Karpas-422 (cell line): ENCODE measurements around the gene PREX1. TPM values are rescaled to one million over a fixed set of nuclear protein-coding genes. Genes with fewer than 3 reads are reported as not detected.

Source experiments
- DNase-seq: peaks from one replicate; pipeline ENCODE4 v3.0.0-alpha.2; 2015
- H2AFZ ChIP-seq: fragments of 200-600 bp; sonication (generic); 2 replicates; pipeline ENCODE4 v1.6.1; 2014; ENCODE audit warnings: antibody characterized with exemption, low read length, mixed read lengths
- H3K27ac ChIP-seq: fragments of 200-600 bp; sonication (generic); 2 replicates; pipeline ENCODE4 v1.5.1; 2014; ENCODE audit warnings: mild to moderate bottlenecking, low read length, moderate library complexity
- H3K27me3 ChIP-seq: fragments of 200-600 bp; sonication (generic); 2 replicates; pipeline ENCODE4 v1.6.1; 2014; ENCODE audit warnings: low read length, mixed read lengths
- H3K36me3 ChIP-seq: fragments of 200-600 bp; sonication (generic); 2 replicates; pipeline ENCODE4 v1.6.1; 2014; ENCODE audit warnings: low read length, mixed read lengths; ENCODE audit not compliant: insufficient read depth
- H3K4me1 ChIP-seq: fragments of 200-600 bp; sonication (generic); 2 replicates; pipeline ENCODE4 v1.6.1; 2014; ENCODE audit warnings: mild to moderate bottlenecking, low read length, mixed read lengths
- H3K4me2 ChIP-seq: fragments of 200-600 bp; sonication (generic); 2 replicates; pipeline ENCODE4 v1.6.1; 2014; ENCODE audit warnings: low read length, low read depth, mild to moderate bottlenecking; ENCODE audit not compliant: poor library complexity, severe bottlenecking
- H3K4me3 ChIP-seq: fragments of 200-600 bp; sonication (generic); 2 replicates; pipeline ENCODE4 v1.5.1; 2014; ENCODE audit warnings: mild to moderate bottlenecking, antibody characterized with exemption, low read length, mixed read lengths
- H3K79me2 ChIP-seq: fragments of 200-600 bp; sonication (generic); 2 replicates; pipeline ENCODE4 v1.6.1; 2014; ENCODE audit warnings: mild to moderate bottlenecking, low read length, mixed read lengths
- H3K9ac ChIP-seq: fragments of 200-600 bp; sonication (generic); 2 replicates; pipeline ENCODE4 v1.6.0; 2014; ENCODE audit warnings: low read length
- H3K9me2 ChIP-seq: fragments of 200-600 bp; sonication (generic), shearing (Covaris generic); replicated peaks from 2 replicates; pipeline ENCODE4 v1.6.0; 2014; ENCODE audit warnings: mild to moderate bottlenecking, low read length, moderate library complexity; ENCODE audit not compliant: insufficient read depth
- H3K9me3 ChIP-seq: fragments of 300-700, 200-600 bp; sonication (generic); 2 replicates; pipeline ENCODE4 v1.6.1; 2014; ENCODE audit warnings: low read length, mixed read lengths
- H4K20me1 ChIP-seq: fragments of 200-600 bp; sonication (generic); 2 replicates; pipeline ENCODE4 v1.6.1; 2014; ENCODE audit warnings: mild to moderate bottlenecking, antibody characterized with exemption, low read length, low read depth; ENCODE audit not compliant: insufficient read depth
- total RNA-seq: library from RNA; depleted of rRNA; stranded (reverse); fragments of >200 nt; shearing (Covaris generic); gene quantifications from 2 replicates; pipeline ENCODE4 v1.2.3, GENCODE V29; 2014; ENCODE audit warnings: low replicate concordance

PREX1 gene
- total RNA-seq, 1 experiment from 2014 or later, result not detected

- Histone ChIP-seq H4K20me1 (no peaks in the 10 kb centered on the region), H3K27me3 (no peaks in the 10 kb centered on the region), H3K4me3 (no peak overlapping the region), H3K4me1 (no peaks in the 10 kb centered on the region; the same call in 1 of the 2 replicates), H3K9me2 (no peaks in the 10 kb centered on the region), H3K79me2 (no peaks in the 10 kb centered on the region), H3K9me3 (no peaks in the 10 kb centered on the region), H3K4me2 (no peak overlapping the region), H3K27ac (no peak overlapping the region), H3K9ac (no peak overlapping the region), H2AFZ (no peak overlapping the region), H3K36me3 (no peaks in the 10 kb centered on the region)
- DNase-seq, result no peak
These were observed 22.6 kb upstream of the PREX1 start for GRCh38 chr20:48850257-48850976.

- no peaks in the 10 kb centered on the region; the same call in 1 of the 2 replicates for H3K4me1 ChIP-seq
- H2AFZ ChIP-seq, result no peak overlapping the region
- no peaks in the 10 kb centered on the region for H4K20me1 ChIP-seq
- H3K9me2 ChIP-seq, result no peaks in the 10 kb centered on the region
- no peaks in the 10 kb centered on the region for H3K36me3 ChIP-seq
- no peak overlapping the region for H3K4me3 ChIP-seq
- no peaks in the 10 kb centered on the region for H3K27me3 ChIP-seq
- no peak overlapping the region for H3K9ac ChIP-seq
- no peak overlapping the region for H3K27ac ChIP-seq
- no peak for DNase-seq
- H3K9me3 ChIP-seq, result no peaks in the 10 kb centered on the region
- no peak overlapping the region for H3K4me2 ChIP-seq
- H3K79me2 ChIP-seq, result no peaks in the 10 kb centered on the region
These were observed 22.0 kb upstream of the PREX1 start for GRCh38 chr20:48849779-48850178.

- Histone ChIP-seq H2AFZ (no peak overlapping the region), H3K9ac (no peak overlapping the region), H3K36me3 (no peaks in the 10 kb centered on the region), H3K4me3 (no peak overlapping the region), H3K27me3 (no peaks in the 10 kb centered on the region), H3K4me1 (no peaks in the 10 kb centered on the region; the same call in 1 of the 2 replicates), H3K79me2 (no peaks in the 10 kb centered on the region), H4K20me1 (no peaks in the 10 kb centered on the region), H3K9me2 (no peaks in the 10 kb centered on the region), H3K4me2 (no peak overlapping the region), H3K27ac (no peak overlapping the region), H3K9me3 (no peaks in the 10 kb centered on the region)
- no peak for DNase-seq
These were observed 21.5 kb upstream of the PREX1 start for GRCh38 chr20:48849299-48849698.

GRCh38 chr20:48847498-48848205, 19.9 kb upstream of the PREX1 start:
- peaks cover 1% of the 10 kb centered on the region for H3K4me1 ChIP-seq
- no peaks in the 10 kb centered on the region for H4K20me1 ChIP-seq
- H3K9ac ChIP-seq, result no peak overlapping the region
- no peaks in the 10 kb centered on the region for H3K79me2 ChIP-seq
- no peaks in the 10 kb centered on the region for H3K27me3 ChIP-seq
- H3K27ac ChIP-seq, result no peak overlapping the region
- H3K36me3 ChIP-seq, result no peaks in the 10 kb centered on the region
- no peaks in the 10 kb centered on the region for H3K9me2 ChIP-seq
- H3K4me3 ChIP-seq, result no peak overlapping the region
- no peak overlapping the region for H3K4me2 ChIP-seq
- DNase-seq, result no peak
- no peak overlapping the region for H2AFZ ChIP-seq
- H3K9me3 ChIP-seq, result no peaks in the 10 kb centered on the region

GRCh38 chr20:48846516-48847492, 19.0 kb upstream of the PREX1 start:
- Histone ChIP-seq H3K36me3 (no peaks in the 10 kb centered on the region), H4K20me1 (no peaks in the 10 kb centered on the region), H3K79me2 (no peaks in the 10 kb centered on the region), H3K4me1 (peaks cover 10% of the 10 kb centered on the region), H3K9ac (no peak overlapping the region), H3K9me2 (no peaks in the 10 kb centered on the region), H2AFZ (no peak overlapping the region), H3K27me3 (no peaks in the 10 kb centered on the region), H3K9me3 (no peaks in the 10 kb centered on the region), H3K4me3 (no peak overlapping the region), H3K4me2 (no peak overlapping the region), H3K27ac (no peak overlapping the region)
- DNase-seq, result no peak

GRCh38 chr20:48845721-48846306, 18.0 kb upstream of the PREX1 start:
- H3K36me3 ChIP-seq, result no peaks in the 10 kb centered on the region
- H3K4me3 ChIP-seq, result no peak overlapping the region
- H3K4me1 ChIP-seq, result peaks cover 15% of the 10 kb centered on the region
- no peak for DNase-seq
- H3K9me2 ChIP-seq, result no peaks in the 10 kb centered on the region
- H3K27me3 ChIP-seq, result no peaks in the 10 kb centered on the region
- H3K9me3 ChIP-seq, result no peaks in the 10 kb centered on the region
- H4K20me1 ChIP-seq, result no peaks in the 10 kb centered on the region
- H3K9ac ChIP-seq, result no peak overlapping the region
- no peaks in the 10 kb centered on the region for H3K79me2 ChIP-seq
- no peak overlapping the region for H3K27ac ChIP-seq
- no peak overlapping the region for H3K4me2 ChIP-seq
- no peak overlapping the region for H2AFZ ChIP-seq

GRCh38 chr20:48844996-48845395, 17.2 kb upstream of the PREX1 start:
- H3K4me1 ChIP-seq, result peaks cover 15% of the 10 kb centered on the region
- H3K4me3 ChIP-seq, result no peak overlapping the region
- H3K9me2 ChIP-seq, result no peaks in the 10 kb centered on the region
- H3K27ac ChIP-seq, result no peak overlapping the region
- DNase-seq, result no peak
- H3K4me2 ChIP-seq, result no peak overlapping the region
- no peaks in the 10 kb centered on the region for H3K79me2 ChIP-seq
- no peak overlapping the region for H2AFZ ChIP-seq
- H3K9ac ChIP-seq, result no peak overlapping the region
- H3K36me3 ChIP-seq, result no peaks in the 10 kb centered on the region
- no peaks in the 10 kb centered on the region for H4K20me1 ChIP-seq
- H3K27me3 ChIP-seq, result no peaks in the 10 kb centered on the region
- H3K9me3 ChIP-seq, result no peaks in the 10 kb centered on the region
